GM19438 (cell line): ENCODE results near the gene ACTL6B.
"Not testable (repeated sequence)": the region's sequence is repeated elsewhere in the genome, so short reads cannot be mapped to it uniquely, and the experiment has no call there.

Experiments used
- ATAC-seq: cut with Tn5 transposase; IDR thresholded peaks from one replicate; pipeline ENCODE4 v1.9.1; 2021; ENCODE audit warnings: low read depth; ENCODE audit not compliant: unreplicated experiment

Gene ACTL6B

DNA sequence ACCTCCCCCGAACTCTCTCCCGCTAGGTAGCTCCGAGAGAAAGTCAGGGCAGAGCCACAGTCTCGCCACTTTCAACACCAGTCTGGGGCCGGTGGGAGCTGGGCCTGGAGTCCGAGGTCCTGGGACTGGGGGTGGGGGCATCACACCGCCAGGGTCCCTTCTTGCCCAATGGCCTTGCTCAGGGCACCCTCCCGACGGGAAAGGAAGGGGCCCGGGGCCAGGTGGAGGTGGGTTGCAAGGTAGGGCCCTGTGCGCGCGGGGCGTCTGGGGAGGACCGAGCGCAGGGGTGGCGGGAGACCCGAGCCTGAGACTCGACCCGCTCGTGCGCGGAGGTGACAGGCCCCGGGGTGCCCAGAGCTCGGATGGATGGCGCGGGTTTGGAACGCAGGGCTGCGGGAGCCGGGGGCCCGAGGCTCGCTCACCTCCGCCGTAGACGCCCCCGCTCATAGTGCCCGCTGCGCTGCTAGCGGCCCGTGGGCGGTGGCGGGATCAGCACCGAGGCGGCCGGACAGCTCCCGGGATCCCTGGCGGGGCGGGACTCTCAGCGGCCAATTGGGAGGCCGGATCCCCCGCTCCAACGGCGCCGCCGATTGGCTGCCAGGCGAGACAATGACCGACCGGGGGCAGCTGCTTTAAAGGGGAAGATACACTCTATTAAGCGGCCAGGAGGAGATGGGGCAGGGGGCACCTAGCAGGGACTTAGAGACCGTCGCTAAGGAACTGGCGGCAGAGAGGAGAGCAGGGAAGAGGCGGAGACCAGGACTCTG lies at the start of gene ACTL6B:
ACTL6B (minus strand) TSS at position 541 of the 767 bp plus-strand sequence; CDS start at position 447, 94 bp downstream.
- no peak for ATAC-seq

DNA sequence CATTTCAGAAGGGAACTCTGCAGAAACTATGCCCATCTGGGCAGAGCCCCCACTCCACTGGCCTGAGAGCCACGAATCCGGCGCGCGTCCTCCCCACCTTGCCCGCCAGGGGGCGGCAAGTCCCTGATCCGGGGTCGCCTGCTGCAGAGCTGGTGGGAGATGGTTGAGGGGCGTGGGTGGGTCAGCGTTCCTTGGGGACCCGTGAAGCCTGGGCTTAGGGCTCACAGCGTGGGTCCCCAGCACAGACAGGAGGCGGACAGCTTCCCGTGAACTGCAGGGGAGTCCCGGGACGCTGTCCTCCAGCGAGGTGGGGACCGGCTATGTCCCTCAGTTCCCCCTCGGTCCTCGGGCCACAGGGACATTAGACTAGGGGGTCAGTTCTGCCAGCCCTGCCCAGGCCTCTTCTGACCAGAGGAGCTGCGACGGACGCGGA lies 49.1 kb upstream of the ACTL6B start:
- peak; percentile 55 for ATAC-seq

DNA sequence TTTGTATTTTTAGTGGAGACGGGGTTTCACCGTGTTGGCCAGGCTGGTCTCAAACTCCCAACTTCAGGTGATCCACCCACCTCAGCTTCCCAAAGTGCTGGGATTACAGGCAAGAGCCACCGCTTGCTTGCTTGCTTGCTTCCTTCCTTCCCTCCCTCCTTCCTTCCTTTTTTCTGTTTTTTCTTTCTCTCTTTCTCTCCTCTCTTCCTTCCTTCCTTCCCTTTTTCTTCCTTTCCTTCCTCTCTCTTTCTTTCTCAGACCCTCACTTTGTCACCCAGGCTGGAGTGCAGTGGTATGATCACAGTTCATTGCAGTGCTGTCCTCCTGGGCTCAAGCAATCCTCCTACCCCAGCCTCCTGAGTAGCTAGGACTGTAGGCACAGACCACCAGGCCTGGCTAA lies 44.8 kb upstream of the ACTL6B start:
- not testable (repeated sequence) for ATAC-seq

DNA sequence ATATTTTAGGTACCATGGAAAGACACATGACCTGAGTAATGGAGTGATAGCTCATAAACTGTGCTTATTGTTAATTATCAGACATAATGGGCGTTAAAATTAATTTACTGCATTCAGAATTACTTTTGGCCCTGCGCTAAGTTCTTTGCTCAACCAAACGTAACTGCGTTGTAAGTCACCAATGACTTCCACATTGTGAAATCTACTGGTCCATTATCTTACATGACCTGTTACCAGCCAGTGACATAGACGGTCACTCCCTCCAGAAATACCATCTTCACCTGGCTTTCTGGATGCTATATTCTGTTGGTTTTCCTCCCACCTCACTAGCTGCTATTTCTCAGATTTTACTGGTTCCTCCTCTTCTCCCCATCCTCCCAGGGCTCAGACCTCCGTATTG lies 42.8 kb upstream of the ACTL6B start:
- ATAC-seq = no peak

DNA sequence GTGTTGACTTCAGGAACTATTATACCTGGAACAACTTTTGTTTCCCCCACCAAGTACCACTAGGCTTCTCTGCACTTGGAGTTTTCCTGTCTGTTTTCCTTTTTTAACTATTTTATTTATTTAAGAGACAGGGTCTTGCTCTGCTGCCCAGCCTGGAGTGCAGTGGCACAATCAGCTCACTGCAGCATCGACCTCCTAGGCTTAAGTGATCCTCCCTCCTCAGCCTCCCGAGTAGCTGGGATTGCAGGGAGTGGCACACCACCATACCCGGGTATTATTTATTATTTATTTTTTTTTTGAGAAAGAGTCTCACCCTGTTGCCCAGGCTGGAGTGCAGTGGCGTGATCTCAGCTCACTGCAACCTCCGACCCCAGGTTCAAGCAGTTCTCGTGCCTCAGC lies 39.9 kb upstream of the ACTL6B start:
- ATAC-seq = no peak

DNA sequence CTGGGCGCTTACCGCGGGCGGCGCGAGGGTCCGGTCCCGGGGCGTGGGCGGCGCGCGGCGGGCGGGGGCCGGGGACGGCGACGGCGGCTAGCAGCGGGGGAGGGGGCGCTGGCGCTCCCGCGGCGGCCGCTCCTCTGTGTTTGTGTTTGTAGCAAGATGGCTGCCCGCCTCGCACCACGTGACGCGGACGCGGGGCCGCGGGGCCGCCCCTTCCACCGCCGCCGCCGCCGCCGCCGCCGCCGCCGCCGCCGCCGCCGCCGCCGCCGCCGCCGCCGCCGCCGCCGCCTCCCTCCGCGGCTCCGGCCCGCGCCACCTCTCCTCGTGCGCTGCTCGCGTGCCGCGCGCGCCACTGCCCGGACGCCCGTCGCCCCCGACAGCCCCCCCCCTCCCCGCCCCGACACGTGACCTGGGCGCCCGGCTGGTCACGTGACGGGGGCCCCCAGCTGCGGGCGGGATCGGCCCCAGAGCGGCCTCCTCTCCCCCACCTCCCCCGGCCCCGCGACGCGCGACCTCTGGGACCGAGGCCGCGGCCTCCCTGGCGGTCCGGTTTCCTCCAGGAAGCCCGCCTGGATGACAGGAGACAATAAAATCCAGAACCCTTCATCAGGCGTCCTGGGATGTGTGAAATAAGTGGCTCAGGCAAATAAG lies 38.0 kb upstream of the ACTL6B start, which contains the start of gene GIGYF1:
GIGYF1 (minus strand) TSS at position 153 of the 648 bp plus-strand sequence. CDS start 6,012 bp downstream, outside the sequence.
- ATAC-seq = no peak

DNA sequence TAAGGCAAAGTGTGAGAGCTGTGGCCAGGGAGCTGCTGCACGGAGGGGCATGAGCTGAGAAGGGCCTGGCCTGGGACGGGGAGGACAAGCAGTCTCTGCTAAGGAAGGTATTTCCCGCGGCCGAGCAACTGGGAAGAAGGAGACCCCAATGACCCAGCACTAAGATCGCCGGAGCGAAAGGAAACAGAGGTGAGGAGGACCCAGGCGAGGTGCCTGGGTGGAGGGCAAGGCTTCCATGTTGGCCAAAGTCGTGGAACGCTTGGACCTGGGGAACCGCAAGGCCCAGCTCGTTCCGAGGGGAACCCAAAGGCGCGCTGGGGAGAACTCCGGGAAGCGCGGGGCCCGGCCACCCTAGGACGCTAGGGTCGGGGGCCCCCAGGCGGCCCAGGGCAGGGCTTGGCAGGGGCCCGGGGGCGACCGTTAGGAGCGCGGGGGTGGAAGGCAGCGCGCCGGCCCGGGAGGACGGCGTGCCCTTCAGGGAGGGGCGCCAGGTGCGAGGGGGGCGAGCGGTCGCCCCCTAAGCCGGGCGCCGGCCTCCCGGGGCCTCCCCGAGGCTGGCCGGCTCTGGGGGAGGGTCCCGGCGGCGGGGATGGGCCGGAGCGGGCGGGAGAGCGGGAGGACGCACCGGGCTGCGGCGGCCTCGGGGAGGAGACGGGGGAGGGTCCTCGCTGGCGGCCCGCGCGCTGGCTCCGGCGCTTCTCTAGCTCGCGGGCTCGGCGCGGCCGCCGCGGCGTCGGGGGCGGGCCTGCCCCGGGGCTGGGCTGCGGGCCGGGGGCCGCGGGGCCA lies 37.3 kb upstream of the ACTL6B start:
- ATAC-seq = no peak

DNA sequence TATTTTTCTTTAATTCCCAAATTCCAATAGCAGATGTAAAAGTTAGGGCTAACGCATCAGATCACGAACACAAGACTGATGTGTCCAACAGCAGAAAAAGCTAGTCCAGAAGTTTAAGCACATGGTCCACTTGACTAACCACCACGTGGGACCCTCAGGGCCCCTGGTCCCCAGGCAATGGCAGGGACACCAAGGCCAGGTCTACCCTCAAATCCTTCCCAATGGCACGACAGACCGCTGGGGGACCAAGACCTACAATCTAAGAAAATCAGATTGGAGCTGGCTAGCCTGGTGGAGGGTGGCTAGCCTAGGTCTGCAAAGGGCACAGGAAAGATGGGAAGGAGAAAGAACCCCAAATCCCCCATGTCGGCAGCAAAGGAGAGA lies 36.3 kb upstream of the ACTL6B start:
- ATAC-seq = no peak

DNA sequence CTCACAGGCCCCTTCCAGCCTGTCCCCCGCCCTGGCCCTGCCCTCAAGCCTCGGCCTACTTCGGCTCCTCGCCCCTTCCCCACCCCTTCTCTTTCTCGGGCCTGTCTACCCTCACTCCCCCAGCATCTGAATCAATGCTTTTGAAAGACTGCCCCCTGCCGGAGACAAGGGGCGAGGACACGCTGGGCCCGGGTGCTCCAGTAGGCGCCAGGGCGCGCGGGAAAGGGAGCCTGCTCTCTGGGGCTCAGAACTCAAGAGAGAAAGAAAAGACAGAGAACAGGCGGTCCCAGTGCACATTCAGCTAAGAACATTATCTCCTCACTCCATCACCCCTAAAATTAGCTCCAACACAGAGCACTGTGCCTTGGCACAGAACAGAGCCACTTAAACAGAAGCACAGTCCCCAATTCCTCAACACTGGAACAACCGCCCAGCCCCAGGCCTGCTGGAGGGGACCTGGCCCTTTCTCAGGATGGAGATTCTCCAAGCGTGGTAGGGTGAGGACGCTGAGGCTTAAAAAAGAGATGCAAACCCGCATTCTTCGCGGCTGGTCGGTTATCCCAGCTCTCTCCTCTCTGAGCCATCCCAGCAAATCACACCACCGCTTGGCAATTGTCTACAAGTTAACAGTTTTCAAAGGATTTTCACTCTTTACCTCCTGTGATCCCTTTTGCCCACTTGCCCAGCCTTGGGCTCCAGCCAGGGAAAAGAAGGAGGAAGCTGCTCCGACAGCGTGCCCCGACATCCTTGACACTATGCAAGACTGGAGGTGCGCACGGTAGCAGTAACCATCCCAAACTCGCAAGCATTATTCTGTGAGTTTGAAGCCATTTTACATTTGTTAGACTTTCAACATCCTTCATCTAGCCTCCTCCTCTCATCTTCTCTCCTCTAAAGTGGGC lies 35.7 kb upstream of the ACTL6B start:
- ATAC-seq = no peak

DNA sequence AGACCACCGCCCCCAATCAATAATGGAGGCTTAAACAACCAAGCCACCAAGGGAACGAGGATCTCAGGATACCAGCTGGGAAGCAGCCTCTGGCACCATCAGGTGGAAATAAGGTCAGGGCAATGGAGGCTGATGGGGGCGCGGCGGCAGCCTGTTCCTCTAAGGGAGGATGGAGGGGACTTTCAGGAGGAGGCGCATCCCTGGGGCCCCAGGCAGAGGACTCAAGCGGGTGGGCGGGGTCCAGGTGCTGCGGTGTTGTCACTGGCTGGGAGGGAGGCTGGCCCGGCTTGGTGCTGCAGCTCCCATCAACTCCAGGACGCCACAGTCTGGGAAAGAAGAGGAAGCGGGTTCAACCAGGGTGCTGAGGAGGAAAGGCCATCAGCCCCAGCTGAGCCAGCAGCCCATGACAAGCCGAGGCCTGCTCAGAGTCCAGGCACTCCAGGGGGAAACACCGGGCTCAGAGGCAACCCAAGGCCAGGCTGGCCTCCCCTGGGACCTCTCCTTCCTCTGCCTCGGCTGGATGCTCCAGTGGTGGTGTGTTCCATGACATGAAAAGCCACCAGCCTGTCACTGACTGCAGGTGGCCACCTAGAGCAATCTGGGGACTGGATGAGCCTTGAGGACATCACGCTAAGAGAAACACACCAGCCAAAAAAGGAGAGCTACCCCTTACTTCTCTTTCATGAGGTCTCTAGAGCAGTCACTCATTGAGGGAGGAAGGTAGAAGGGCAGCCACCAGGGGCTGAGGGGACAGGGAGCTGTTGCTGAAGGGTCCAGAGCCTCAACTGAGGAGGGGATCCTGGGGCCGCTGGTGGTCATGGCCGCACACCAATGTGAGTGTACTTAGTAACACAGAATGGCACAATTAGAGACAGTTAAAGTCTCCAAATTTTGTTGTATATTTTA lies 33.2 kb upstream of the ACTL6B start:
- ATAC-seq = no peak

DNA sequence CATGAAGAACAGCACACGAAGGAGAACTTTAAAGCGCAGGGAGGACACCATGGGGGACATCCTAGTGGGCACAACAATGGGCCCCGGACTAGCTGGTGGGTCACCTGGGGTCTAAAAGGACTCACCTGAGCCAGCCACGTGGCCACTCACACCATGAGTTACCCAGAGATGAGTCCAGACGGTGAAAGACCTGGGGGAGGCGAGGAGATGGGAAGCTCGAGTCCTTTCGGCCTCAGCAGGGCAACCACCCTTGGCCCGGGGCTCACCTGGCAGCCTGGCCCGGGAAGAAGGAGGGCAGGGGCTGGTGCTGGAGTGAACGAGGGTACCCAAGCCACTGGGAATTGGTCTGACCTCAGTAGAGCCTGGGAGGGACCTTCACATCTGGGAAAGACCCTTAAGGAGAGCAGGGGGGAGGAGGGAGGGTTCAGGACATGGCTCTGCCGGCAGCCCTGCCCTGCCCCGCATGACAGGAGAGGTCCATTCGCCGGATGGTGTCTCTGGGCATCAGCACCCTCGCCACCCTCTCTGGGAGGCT lies 32.1 kb upstream of the ACTL6B start:
- no peak for ATAC-seq

DNA sequence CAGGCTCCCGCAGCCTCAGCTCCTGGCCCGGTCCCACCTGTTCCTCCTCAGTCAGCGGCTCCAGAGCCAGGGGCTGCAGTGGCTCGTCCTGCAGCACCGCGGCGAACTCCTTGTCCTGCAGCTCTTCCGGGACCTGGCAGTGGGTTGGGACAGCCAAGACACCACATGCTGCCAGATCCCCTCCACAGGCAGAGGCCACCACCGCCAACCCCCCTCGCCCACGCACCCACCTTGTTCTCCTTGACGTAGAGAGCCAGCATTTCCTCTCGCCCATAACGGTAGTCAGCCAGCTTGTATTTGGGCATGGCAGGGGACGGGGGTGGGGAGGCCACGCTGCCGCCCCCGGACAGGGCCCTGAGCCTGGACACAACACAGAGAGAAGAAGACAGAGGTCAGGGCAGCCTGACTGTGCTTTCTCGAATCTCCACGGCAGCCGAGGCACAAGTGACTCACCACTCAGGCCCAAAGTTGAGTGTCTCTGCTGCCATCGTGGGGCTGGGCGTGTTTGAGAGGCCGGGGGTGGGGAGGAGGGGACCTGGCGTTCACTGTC lies 31.6 kb upstream of the ACTL6B start:
- no peak for ATAC-seq

DNA sequence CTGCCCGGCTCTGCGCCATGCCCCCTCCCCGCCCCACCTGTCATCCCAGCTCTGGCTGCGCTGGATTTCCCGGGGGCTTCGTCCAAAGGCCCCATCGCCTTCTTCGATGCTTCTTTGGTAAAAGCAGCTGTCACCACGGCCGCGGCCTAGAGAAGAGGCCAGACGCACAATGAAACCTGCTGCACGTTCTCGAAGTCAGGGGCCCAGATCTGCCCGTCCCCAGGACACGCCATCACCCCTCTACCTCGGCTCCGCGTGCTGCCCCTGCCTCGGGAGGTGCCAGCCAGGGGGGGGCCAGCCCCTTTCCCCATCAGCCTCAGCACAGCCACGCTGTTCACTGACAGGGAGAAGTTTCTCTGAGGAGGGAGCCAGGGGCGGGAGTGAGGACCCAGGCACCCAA lies 31.0 kb upstream of the ACTL6B start:
- no peak for ATAC-seq

DNA sequence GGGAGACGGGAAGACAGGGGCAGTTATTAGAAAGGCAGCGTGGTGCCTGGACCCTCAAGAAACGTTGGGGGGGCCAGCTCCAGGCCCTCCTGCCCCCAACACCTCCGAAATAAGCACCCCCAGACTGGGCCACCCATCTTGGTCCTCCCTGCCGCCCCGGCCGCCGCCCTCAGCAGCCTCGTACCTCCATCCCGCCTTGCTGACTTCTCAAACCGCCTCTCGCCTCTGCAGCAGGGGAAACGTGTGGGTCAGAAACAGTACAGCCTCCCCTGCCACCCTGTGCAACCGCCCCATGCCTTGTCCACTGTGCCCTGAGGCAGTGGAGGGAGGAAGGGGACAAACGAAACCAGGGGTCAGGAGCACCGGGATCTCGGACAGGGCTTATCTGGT lies 30.6 kb upstream of the ACTL6B start:
- no peak for ATAC-seq

DNA sequence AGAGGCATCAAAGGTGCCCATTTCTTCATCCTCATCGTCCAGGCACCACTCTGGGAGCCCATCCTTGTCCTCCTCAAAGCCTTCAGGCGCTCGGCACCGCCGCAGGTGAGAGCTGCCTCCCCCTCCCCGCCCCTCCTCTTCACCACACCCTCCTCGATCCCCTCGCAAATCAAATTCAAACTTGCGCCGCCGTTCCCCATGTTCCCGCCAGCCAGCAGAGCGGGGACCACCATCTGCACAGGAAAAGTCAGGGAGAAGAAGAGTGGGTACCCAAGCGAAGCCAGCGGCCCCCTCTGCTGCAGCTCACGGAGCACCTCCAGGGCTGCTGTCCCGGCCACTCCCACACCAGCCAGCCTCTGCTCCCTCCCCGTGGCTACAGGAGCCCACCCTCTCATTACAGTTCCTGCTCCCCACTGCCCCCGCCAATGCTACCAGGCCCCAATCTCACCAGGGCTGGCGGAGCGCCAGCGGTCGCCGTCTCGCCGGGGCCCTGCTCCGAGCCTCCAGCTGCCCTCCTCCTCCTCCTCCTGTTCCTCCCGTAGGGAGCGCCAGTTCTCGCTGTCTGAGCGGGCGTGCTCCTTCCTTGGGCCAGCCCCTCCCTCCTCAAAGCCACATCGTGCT lies 30.1 kb upstream of the ACTL6B start:
- no peak for ATAC-seq

DNA sequence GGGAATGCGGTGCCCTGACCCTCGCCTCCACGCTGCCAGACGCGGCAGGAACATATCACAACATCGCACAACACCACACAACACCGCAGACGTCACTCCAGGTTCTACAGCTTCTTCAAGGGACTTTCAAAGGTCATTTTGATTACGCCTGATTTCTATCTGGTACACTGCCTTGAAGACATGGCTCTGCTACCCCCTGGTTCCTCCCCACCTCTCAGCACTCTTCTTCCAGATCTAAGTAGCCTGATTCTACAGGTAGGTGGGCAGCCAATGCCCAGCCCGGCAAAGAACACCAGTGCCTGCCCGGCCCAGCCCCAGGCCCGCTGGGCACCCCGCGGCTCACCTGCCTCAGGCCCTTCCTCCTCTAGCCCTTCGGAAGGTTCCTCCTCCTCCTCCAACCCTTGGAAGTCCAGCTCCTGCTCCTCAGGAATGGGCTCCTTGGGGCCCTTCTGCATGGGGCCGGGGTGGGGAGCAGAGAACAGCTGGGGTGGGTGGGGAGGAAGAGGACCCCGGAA lies 29.4 kb upstream of the ACTL6B start:
- no peak for ATAC-seq

DNA sequence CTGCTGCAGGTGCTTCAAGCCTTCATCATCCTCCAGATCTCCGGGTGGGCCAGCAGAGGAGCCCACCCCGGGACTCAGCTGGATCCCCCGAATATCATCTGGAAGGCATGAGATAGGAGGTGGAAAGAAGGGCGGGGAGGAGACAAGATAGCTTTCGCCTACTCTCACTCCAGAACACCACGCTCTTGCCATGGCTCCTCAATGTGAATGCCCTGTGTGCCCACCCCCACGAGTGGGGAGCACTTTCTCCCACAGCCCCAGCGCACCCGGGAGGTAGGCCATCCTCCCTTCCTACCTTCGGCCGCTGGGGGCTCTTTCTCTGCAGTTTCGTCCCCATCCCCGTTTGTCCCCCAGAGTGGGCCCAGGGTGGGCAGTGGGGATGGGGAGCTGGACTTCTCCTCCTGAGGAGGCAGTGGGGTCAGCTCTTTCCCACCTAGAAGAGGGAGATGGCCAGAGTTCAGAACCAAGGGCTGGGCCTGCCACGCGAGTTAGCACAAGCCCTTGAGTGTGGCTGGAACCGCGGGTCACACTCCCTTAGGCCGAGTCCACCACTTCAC lies 28.9 kb upstream of the ACTL6B start:
- ATAC-seq = no peak

DNA sequence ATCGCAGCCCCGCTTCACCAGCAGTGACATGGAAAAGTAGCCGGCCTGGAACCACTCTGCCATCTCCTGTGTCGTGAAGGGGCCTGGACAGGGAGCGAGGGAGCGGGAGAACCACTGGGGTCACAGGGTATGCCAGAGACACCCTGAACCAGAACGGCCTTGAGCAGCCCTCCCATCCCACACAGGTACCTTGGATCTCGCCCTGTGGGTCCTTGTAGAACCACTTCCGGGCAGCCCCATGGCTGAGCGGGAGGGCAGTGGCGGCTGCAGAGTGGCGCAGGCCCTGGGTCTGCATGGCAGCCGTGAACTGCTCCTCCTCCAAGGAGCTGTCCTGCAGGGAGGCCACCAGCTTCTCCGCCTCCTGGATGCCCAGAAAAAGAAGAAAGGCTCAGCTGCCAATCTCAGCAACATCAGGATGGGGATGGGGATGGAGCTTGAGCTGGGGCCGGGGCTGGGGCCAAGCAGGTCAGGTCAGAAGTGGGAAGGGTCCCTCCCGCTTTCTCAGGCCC lies 28.3 kb upstream of the ACTL6B start:
- no peak for ATAC-seq
